Measurements from ENCODE around the gene HOXD12. TPM values are rescaled to one million over a fixed set of nuclear protein-coding genes. Genes with fewer than 3 reads are reported as not detected.

The HOXD12 gene
- total RNA-seq, 4 donors from 2014 or later = not detected

DNA sequence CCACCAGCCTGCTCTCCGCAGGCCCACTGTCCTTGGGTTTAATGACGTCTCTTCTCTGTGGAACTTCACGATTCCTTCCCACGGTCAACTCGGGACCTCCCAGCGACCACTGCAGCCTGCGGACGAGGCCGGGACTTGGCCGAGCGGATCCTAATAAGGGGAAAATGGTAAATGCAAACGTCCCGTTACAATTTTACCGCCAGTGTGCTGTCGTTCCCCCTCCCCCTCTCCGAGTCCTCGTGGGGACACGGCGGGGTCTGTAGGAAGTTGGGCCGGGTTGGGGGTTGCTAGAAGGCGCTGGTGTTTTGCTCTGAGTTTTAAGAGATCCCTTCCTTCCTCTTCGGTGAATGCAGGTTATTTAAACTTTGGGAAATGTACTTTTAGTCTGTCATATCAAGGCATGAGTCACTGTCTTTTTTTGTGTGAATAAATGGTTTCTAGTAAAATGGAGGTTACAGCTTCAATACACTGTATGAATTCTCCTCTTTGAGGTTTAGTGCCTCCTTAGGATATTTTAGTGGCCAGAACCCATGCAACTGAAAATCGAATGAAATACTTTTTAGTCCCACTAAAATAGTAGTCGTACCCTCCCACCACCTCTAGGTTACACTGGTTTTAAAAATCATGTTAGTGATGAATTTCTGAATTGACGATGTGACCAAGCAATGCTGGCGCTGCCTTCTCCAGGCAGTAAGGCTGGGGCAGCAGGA, 9.8 kb downstream of the HOXD12 start:
- ATAC-seq (ENCODE audit: low FRiP score) = no peak
- DNase-seq (ENCODE audit: low spot score) = no peak
- TF ChIP-seq, protein P1, sequence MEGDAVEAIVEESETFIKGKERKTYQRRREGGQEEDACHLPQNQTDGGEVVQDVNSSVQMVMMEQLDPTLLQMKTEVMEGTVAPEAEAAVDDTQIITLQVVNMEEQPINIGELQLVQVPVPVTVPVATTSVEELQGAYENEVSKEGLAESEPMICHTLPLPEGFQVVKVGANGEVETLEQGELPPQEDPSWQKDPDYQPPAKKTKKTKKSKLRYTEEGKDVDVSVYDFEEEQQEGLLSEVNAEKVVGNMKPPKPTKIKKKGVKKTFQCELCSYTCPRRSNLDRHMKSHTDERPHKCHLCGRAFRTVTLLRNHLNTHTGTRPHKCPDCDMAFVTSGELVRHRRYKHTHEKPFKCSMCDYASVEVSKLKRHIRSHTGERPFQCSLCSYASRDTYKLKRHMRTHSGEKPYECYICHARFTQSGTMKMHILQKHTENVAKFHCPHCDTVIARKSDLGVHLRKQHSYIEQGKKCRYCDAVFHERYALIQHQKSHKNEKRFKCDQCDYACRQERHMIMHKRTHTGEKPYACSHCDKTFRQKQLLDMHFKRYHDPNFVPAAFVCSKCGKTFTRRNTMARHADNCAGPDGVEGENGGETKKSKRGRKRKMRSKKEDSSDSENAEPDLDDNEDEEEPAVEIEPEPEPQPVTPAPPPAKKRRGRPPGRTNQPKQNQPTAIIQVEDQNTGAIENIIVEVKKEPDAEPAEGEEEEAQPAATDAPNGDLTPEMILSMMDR (IDR thresholded peaks at IDR 0.05) = no peak

DNA sequence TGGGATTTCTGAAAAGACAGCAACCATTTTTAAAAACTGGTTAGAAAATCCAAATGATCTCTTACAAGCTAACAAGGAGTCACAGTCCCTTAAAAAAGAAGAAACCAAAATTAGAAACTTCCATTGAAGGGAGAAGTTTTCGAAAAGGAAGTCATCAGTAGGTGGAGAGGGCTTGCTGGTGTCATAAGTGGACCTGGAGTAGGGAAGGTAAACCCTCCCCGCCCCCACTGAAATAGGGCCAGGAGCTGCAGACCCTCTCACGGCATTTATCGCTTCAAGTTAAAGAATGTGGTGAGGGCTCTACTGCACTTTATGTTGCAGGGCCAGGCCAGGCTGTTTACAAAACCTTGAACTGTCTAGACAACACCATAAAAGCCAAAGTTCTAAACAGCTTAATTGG, 10.4 kb downstream of the HOXD12 start:
- TF ChIP-seq, protein P1 (IDR thresholded peaks at IDR 0.05) = no peak

DNA sequence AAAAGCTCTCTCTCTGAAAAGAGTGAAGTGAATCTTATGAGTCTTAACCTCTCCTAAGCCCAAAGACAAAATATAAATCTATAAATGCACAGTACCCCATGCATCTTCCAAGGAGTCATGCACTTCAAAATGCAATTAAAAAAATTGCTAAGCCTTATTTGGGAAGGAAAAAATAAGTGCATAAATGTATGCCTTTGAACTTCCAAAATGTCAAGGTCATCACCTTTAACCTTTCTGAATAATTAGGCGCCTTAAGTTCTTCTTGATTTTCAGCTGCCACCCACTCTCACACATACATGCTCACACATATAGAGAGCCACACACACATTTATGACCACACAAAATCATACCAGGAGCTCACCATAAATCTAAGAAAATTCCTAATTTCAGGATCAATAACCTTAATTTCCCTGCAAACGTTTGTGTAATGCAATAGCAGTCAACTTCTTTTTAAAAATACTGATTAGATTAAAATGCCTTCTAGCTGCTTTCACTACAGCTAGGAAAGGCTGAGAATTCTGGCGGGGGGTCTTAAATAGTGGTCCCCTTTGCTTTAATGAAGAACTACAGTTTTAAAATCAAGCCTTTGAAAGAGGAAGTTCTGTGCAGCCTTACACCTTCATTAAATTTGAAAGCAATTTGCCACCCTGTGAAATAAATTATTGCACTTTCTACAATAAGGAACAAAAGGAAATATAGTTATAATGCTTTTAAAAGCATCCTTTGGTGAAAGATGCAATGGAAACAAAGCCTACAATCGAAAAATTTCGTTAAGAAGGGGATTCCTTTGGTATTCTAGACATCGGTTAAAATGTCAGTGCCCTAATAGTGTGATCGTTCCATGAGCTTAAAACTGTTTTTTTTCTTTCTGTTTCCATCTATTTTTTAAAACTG, 11.1 kb downstream of the HOXD12 start:
- ATAC-seq (ENCODE audit: low FRiP score) (no peak), DNase-seq (ENCODE audit: low spot score) (no peak)
- TF ChIP-seq, protein P1 (IDR thresholded peaks at IDR 0.05) = no peak

More for the DNA sequence above, 10.4 kb downstream of the HOXD12 start:
- ATAC-seq (ENCODE audit: low FRiP score) = no peak
- no peak for DNase-seq (ENCODE audit: low spot score)

DNA sequence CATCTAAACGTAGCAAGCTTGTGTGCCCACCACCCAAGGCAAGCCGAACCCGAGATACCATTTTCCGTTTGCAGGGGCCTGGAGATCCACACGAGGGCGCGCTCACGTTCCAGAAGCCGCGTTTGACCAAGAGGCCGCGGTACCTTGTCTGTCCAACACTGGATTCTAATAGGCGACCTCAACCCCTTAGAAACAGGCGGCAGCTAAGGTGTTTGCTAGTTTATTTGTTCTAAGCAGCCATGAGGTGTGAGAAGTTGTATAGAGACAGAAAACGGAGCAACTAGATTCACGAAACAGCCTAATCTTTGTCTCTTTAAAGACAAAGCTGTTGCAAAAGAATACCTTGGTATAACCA, 11.7 kb downstream of the HOXD12 start:
- DNase-seq (ENCODE audit: low spot score) (no peak), ATAC-seq (ENCODE audit: low FRiP score) (no peak)
- TF ChIP-seq, protein P1 (IDR thresholded peaks at IDR 0.05) = no peak

DNA sequence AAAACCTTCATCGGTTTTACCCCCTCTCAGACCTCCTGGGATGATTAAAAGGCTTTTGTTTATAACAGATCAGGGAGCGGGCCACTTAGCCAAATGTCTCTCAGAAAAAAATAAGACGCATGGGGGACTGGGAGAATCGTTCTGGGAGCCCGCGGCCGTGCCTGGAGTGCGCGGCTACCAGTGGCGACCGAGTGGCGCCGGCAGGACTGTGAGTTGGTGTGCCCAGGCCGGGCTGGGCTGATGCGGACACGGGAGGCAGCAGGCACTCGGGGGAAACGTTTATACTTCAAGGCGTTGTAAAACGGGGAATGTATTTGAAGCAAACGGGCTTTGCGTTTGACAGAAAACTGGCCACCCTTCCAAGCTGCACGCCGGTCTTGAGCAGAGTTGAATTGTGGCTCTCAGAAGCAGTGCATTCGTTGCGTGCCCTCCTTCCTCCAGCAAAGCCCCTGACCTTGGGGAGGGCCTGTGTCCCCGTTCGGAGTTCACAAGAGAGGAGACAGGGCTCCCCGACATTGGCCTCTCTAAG, 12.3 kb downstream of the HOXD12 start:
- DNase-seq (ENCODE audit: low spot score) (no peak), ATAC-seq (ENCODE audit: low FRiP score) (no peak)
- TF ChIP-seq, protein P1 (IDR thresholded peaks at IDR 0.05) = no peak

DNA sequence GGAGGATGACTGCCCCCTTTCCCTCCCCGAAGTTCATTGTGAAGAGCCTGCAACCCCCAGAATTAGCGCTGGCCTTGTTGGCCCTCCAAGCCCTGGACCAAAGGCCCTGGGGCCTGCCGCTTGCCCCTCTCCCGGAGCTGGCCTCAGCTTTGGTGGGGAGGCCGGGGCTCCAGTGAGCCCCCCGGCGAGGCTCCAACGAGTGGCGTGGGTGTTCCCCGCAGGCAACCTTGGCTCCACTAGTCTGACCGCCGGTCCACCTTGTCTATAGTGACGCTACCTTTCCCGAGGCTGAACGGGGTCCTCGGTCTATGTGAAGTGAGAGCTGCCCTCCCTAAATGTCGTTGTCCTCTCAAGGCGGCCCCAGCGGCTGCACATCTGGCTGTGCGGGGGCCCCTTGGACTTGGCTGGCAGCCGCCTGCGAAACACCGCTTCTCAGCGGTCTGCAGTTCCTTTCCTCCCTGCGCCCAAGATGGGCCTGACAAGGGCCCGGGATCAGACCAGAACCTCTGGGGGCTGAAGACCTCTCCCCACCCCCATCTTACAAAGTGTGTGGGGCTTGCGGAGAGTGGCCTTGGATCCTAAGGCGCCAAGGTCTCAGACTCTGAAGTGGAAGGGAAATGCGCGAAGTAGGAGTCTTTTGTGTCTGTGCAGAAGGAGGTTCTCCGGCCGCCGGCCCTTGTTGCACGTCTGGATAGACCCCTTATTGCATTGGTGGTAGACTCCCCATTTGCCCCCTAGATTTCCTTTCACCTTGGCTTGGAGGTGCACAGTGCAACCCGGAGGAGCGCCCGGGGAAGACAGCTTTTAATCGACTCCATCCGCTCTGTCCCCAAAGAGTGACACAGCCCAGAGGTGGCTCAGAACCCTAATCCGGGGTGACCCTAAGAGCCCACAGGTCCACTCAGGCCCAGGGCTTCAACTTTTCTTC, 13.0 kb downstream of the HOXD12 start:
- DNase-seq (ENCODE audit: low spot score) = no peak
- ATAC-seq (ENCODE audit: low FRiP score) = no peak
- TF ChIP-seq, protein P1 (IDR thresholded peaks at IDR 0.05) = no peak
